HEK293 (cell line): ENCODE measurements around the gene MID1IP1.

Source experiments
- CTCF ChIA-PET: fragments of 350-600 bp; formaldehyde crosslinking; extraction: SDS; loops from one replicate; lab custom pipeline; 2021; ENCODE audit warnings: antibody characterized with exemption; lab: Yijun Ruan, JAX
- POLR2A ChIA-PET: fragments of 300-600 bp; formaldehyde crosslinking; extraction: SDS; loops from one replicate; lab custom pipeline; 2020; ENCODE audit warnings: antibody characterized with exemption, inconsistent platforms; lab: Yijun Ruan, JAX
- H3K27ac ChIP-seq: fragments of 200-500 bp; sonication (Bioruptor generic); 2 replicates; pipeline ENCODE4 v1.5.1; 2014; ENCODE audit warnings: low read depth, low read length, control low read depth, inconsistent platforms; ENCODE audit errors: extremely low read depth
- H3K36me3 ChIP-seq, 2 experiments: fragments of 200-500 bp in 1 of 2; sonication (Bioruptor generic) in 1 of 2; 1 replicate in 1 of 2; 2 replicates in 1 of 2; pipeline ENCODE4 v1.5.1; 2014 to 2017; ENCODE audit warnings: inconsistent platforms in 2 of 2, low read length in 2 of 2; ENCODE audit not compliant: control insufficient read depth in 2 of 2, insufficient read depth in 1 of 2
- H3K4me1 ChIP-seq: fragments of 200-500 bp; sonication (Bioruptor generic); 2 replicates; pipeline ENCODE4 v1.5.1; 2014; ENCODE audit warnings: mild to moderate bottlenecking, low read length, inconsistent platforms; ENCODE audit not compliant: control insufficient read depth, insufficient read depth
- H3K4me3 ChIP-seq: 2 replicates; pipeline ENCODE4 v1.5.1; 2011; ENCODE audit warnings: low read depth, mild to moderate bottlenecking, control low read depth, low read length, moderate library complexity
- H3K9me3 ChIP-seq: fragments of 200-500 bp; sonication (Bioruptor generic); 2 replicates; pipeline ENCODE4 v1.5.1; 2014; ENCODE audit warnings: low read depth, low read length, inconsistent platforms; ENCODE audit not compliant: control insufficient read depth, insufficient read depth
- AEBP2 ChIP-seq: fragments of 450-650 bp; formaldehyde crosslinking; IDR thresholded peaks from 2 replicates; pipeline ENCODE4 v1.5.1; 2016; ENCODE audit warnings: missing biosample characterization, missing genetic modification characterization, borderline replicate concordance
- GLI2 ChIP-seq: fragments of 450-650 bp; formaldehyde crosslinking; IDR thresholded peaks from 2 replicates; pipeline ENCODE4; 2017; ENCODE audit warnings: missing biosample characterization, missing genetic modification characterization, low read depth, borderline replicate concordance
- GLI4 ChIP-seq: fragments of 450-650 bp; formaldehyde crosslinking; IDR thresholded peaks from 2 replicates; pipeline ENCODE4 v1.5.1; 2016; ENCODE audit warnings: missing biosample characterization, missing genetic modification characterization
- KLF9 ChIP-seq: fragments of 450-650 bp; formaldehyde crosslinking; IDR thresholded peaks from 2 replicates; pipeline ENCODE4 v1.5.1; 2016; ENCODE audit warnings: missing biosample characterization, missing genetic modification characterization, low read depth
- SP3 ChIP-seq: fragments of 450-650 bp; formaldehyde crosslinking; IDR thresholded peaks from 2 replicates; pipeline ENCODE4 v1.5.1; 2016; ENCODE audit warnings: missing biosample characterization, missing genetic modification characterization
- TCF7L2 ChIP-seq: IDR thresholded peaks from 2 replicates; pipeline ENCODE4 v1.6.1; 2011; ENCODE audit warnings: low read depth, mild to moderate bottlenecking, inconsistent platforms, low read length, moderate library complexity, borderline replicate concordance
- TSHZ1 ChIP-seq: fragments of 450-650 bp; formaldehyde crosslinking; IDR thresholded peaks from 2 replicates; pipeline ENCODE4 v1.5.1; 2016; ENCODE audit warnings: missing biosample characterization, missing genetic modification characterization, borderline replicate concordance
- ZBTB17 ChIP-seq: fragments of 450-650 bp; formaldehyde crosslinking; IDR thresholded peaks from 2 replicates; pipeline ENCODE4 v1.5.1; 2016; ENCODE audit warnings: missing biosample characterization, missing genetic modification characterization
- ZBTB21 ChIP-seq: fragments of 450-650 bp; formaldehyde crosslinking; IDR thresholded peaks from 2 replicates; pipeline ENCODE4 v1.5.1; 2017; ENCODE audit warnings: missing biosample characterization, missing genetic modification characterization
- ZFHX2 ChIP-seq: fragments of 450-650 bp; formaldehyde crosslinking; conservative IDR thresholded peaks from 2 replicates; pipeline ENCODE4 v1.5.1; 2016; ENCODE audit warnings: missing biosample characterization, missing genetic modification characterization
- ZFP3 ChIP-seq: fragments of 450-650 bp; formaldehyde crosslinking; IDR thresholded peaks from 2 replicates; pipeline ENCODE4 v1.5.1; 2016; ENCODE audit warnings: low read depth, missing biosample characterization, missing genetic modification characterization
- ZFP41 ChIP-seq: fragments of 450-650 bp; formaldehyde crosslinking; IDR thresholded peaks from 2 replicates; pipeline ENCODE4 v1.5.1; 2016; ENCODE audit warnings: missing biosample characterization, missing genetic modification characterization, borderline replicate concordance
- ZIC2 ChIP-seq: fragments of 450-650 bp; formaldehyde crosslinking; IDR thresholded peaks from 2 replicates; pipeline ENCODE4 v1.5.1; 2016; ENCODE audit warnings: missing biosample characterization, missing genetic modification characterization
- ZNF19 ChIP-seq: fragments of 450-650 bp; formaldehyde crosslinking; IDR thresholded peaks from 2 replicates; pipeline ENCODE4; 2016; ENCODE audit warnings: missing biosample characterization, missing genetic modification characterization, low read depth
- ZNF202 ChIP-seq: fragments of 450-650 bp; formaldehyde crosslinking; IDR thresholded peaks from 2 replicates; pipeline ENCODE4 v1.5.1; 2016; ENCODE audit warnings: missing biosample characterization, missing genetic modification characterization, borderline replicate concordance
- ZNF248 ChIP-seq: fragments of 450-650 bp; formaldehyde crosslinking; IDR thresholded peaks from 2 replicates; pipeline ENCODE4 v1.5.1; 2017; ENCODE audit warnings: missing biosample characterization, missing genetic modification characterization
- ZNF341 ChIP-seq: fragments of 450-650 bp; formaldehyde crosslinking; IDR thresholded peaks from 2 replicates; pipeline ENCODE4; 2016; ENCODE audit warnings: low read depth, missing biosample characterization, missing genetic modification characterization
- ZNF549 ChIP-seq: fragments of 450-650 bp; IDR thresholded peaks from 2 replicates; pipeline ENCODE4 v1.5.1; 2018; ENCODE audit warnings: missing biosample characterization, missing genetic modification characterization, mild to moderate bottlenecking, inconsistent platforms, moderate library complexity
- ZNF621 ChIP-seq: fragments of 450-650 bp; formaldehyde crosslinking; IDR thresholded peaks from 2 replicates; pipeline ENCODE4 v1.5.1; 2017; ENCODE audit warnings: missing biosample characterization, missing genetic modification characterization
- ZNF629 ChIP-seq: fragments of 450-650 bp; formaldehyde crosslinking; IDR thresholded peaks from 2 replicates; pipeline ENCODE4 v1.5.1; 2017; ENCODE audit warnings: missing biosample characterization, missing genetic modification characterization
- ZNF654 ChIP-seq: fragments of 450-650 bp; formaldehyde crosslinking; IDR thresholded peaks from 2 replicates; pipeline ENCODE4 v1.5.1; 2016; ENCODE audit warnings: low read depth, missing biosample characterization, missing genetic modification characterization
- ZNF791 ChIP-seq: fragments of 450-650 bp; formaldehyde crosslinking; IDR thresholded peaks from 2 replicates; pipeline ENCODE4 v1.5.1; 2016; ENCODE audit warnings: missing biosample characterization, missing genetic modification characterization
- ZSCAN16 ChIP-seq: fragments of 450-650 bp; formaldehyde crosslinking; IDR thresholded peaks from 2 replicates; pipeline ENCODE4 v1.5.1; 2016; ENCODE audit warnings: missing biosample characterization, missing genetic modification characterization
- TF ChIP-seq, protein P1 (sequence below): fragments of 450-650 bp; formaldehyde crosslinking; conservative IDR thresholded peaks from 2 replicates; pipeline ENCODE4 v1.5.1; 2016; ENCODE audit warnings: low read depth, missing biosample characterization, missing genetic modification characterization
- TF ChIP-seq, protein P2 (sequence below): fragments of 450-650 bp; formaldehyde crosslinking; IDR thresholded peaks from 2 replicates; pipeline ENCODE4 v1.5.1; 2017; ENCODE audit warnings: missing biosample characterization, missing genetic modification characterization

The MID1IP1 gene

GRCh38 chrX:38798956-38799355 lies 2.3 kb upstream of the MID1IP1 start:
- Histone ChIP-seq H3K27ac (no peak overlapping the region), H3K9me3 (no peaks in the 10 kb centered on the region), H3K4me3 (no peak overlapping the region), H3K36me3 (no peaks in the 10 kb centered on the region), H3K4me1 (no peaks in the 10 kb centered on the region)
- TF ChIP-seq ZNF549 (tag by site-specific recombination) (no peak), TCF7L2 (no peak), ZNF248 (tag by site-specific recombination) (no peak), GLI4 (tag by site-specific recombination) (no peak), ZBTB21 (tag by site-specific recombination) (no peak), SP3 (tag by site-specific recombination) (no peak), ZNF654 (no peak), AEBP2 (tag by site-specific recombination) (no peak), ZBTB17 (tag by site-specific recombination) (no peak), ZFP41 (tag by site-specific recombination) (no peak), ZFP3 (tag by site-specific recombination) (no peak), ZIC2 (no peak), ZNF19 (tag by site-specific recombination) (no peak)
- TF ChIP-seq, protein P1, sequence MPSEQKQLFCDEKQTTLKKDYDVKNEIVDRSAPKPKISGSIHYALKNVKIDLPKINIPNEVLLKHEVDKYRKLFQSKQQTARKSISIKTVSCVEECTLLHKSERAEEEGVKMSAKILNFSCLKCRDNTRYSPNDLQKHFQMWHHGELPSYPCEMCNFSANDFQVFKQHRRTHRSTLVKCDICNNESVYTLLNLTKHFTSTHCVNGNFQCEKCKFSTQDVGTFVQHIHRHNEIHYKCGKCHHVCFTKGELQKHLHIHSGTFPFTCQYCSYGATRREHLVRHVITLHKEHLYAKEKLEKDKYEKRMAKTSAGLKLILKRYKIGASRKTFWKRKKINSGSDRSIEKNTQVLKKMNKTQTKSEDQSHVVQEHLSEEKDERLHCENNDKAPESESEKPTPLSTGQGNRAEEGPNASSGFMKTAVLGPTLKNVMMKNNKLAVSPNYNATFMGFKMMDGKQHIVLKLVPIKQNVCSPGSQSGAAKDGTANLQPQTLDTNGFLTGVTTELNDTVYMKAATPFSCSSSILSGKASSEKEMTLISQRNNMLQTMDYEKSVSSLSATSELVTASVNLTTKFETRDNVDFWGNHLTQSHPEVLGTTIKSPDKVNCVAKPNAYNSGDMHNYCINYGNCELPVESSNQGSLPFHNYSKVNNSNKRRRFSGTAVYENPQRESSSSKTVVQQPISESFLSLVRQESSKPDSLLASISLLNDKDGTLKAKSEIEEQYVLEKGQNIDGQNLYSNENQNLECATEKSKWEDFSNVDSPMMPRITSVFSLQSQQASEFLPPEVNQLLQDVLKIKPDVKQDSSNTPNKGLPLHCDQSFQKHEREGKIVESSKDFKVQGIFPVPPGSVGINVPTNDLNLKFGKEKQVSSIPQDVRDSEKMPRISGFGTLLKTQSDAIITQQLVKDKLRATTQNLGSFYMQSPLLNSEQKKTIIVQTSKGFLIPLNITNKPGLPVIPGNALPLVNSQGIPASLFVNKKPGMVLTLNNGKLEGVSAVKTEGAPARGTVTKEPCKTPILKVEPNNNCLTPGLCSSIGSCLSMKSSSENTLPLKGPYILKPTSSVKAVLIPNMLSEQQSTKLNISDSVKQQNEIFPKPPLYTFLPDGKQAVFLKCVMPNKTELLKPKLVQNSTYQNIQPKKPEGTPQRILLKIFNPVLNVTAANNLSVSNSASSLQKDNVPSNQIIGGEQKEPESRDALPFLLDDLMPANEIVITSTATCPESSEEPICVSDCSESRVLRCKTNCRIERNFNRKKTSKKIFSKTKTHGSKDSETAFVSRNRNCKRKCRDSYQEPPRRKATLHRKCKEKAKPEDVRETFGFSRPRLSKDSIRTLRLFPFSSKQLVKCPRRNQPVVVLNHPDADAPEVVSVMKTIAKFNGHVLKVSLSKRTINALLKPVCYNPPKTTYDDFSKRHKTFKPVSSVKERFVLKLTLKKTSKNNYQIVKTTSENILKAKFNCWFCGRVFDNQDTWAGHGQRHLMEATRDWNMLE, result no peak
- ChIA-PET CTCF (no interaction called here), POLR2A (no interaction called here)

- no peak overlapping the region for H3K4me3 ChIP-seq
- CTCF ChIA-PET, result interaction anchor here (0.6 kb wide), 1 partner anchor 69 kb away, joined by 3 read pairs; no protein-coding TSS in a partner anchor
- H3K36me3 ChIP-seq, result peaks cover 0 to 5% of the 10 kb centered on the region in 2 experiments; a peak in 1 of 3 replicates
- POLR2A ChIA-PET, result no interaction called here
- H3K9me3 ChIP-seq, result no peaks in the 10 kb centered on the region
- H3K4me1 ChIP-seq, result no peaks in the 10 kb centered on the region
- no peak overlapping the region for H3K27ac ChIP-seq
- TF ChIP-seq KLF9 (tag by site-specific recombination) (no peak), ZNF341 (tag by site-specific recombination) (no peak), ZNF629 (no peak), ZFHX2 (no peak), ZNF621 (tag by site-specific recombination) (no peak), GLI2 (no peak), TSHZ1 (tag by site-specific recombination) (no peak), ZNF202 (tag by site-specific recombination) (no peak), ZSCAN16 (tag by site-specific recombination) (no peak), ZNF791 (tag by site-specific recombination) (no peak)
- TF ChIP-seq, protein P2, sequence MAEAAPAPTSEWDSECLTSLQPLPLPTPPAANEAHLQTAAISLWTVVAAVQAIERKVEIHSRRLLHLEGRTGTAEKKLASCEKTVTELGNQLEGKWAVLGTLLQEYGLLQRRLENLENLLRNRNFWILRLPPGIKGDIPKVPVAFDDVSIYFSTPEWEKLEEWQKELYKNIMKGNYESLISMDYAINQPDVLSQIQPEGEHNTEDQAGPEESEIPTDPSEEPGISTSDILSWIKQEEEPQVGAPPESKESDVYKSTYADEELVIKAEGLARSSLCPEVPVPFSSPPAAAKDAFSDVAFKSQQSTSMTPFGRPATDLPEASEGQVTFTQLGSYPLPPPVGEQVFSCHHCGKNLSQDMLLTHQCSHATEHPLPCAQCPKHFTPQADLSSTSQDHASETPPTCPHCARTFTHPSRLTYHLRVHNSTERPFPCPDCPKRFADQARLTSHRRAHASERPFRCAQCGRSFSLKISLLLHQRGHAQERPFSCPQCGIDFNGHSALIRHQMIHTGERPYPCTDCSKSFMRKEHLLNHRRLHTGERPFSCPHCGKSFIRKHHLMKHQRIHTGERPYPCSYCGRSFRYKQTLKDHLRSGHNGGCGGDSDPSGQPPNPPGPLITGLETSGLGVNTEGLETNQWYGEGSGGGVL (tag by site-specific recombination), result no peak
These were observed 1.2 kb upstream of the MID1IP1 start for GRCh38 chrX:38799995-38800580.
